ENCODE results near the gene BANF2.

Gene BANF2

GRCh38 chr20:17678886-17679285, 20.9 kb upstream of the BANF2 start:
- no peak for TF ChIP-seq ZFP3 (CRISPR knock-in tag; IDR thresholded peaks at IDR 0.05)
- no peak for ATAC-seq

DNA sequence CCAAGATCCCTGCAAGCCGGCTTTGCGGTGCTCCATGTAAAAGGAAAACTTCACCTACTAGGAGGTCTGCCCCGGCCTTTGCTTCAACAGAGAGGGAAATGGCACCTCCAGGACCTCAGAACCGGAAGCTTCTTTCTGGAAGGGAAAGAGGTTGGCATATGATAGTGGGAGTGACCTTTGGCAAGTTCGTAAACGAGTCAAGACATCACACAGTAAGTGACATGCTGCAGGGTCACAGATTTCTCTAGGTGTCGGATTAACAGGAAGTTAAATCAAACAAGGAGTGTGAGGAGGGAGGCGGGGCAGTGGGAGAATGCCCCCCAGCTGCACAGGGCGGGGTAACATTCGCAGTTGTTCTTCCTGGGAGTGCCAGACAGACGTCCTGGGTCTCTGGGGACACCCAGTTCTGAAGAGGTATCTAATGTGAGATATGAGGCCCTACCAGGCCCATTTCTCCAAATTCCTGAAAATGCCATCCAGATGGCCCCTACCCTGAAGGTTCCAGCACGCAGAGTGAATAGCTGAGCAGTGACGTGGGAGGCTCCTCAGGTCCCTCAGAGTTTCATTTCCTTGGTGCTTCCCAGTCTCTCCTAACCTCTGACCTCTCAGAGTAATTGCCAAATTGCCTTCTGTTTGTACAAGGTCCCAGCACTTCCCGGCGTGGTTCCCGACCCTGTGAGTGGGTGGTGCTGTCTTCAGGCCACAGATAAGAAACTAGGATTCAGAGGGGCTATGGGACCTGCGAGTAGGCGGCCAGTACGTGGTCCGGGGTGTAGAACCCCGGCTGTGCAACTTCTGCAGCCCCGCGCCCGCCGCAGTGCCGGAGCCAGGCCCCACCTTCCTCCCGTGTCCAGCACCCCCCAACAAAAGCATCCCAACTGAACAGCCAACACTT, 19.6 kb upstream of the BANF2 start:
- ATAC-seq, result no peak
- no peak for TF ChIP-seq TOX (CRISPR knock-in tag; IDR thresholded peaks at IDR 0.05; ENCODE audit: borderline replicate concordance)
- no peak for TF ChIP-seq ESRRG (CRISPR knock-in tag; IDR thresholded peaks at IDR 0.05)
- TF ChIP-seq ARNTL (CRISPR knock-in tag; IDR thresholded peaks at IDR 0.05; ENCODE audit: borderline replicate concordance, low read depth), result no peak
- no peak for TF ChIP-seq ZFP3 (CRISPR knock-in tag; IDR thresholded peaks at IDR 0.05)
- no peak for TF ChIP-seq ZNF8 (CRISPR knock-in tag; IDR thresholded peaks at IDR 0.05)
- no peak for TF ChIP-seq TSHZ2 (CRISPR knock-in tag; IDR thresholded peaks at IDR 0.05)
- TF ChIP-seq SNAI2 (CRISPR knock-in tag; IDR thresholded peaks at IDR 0.05), result no peak
- no peak for TF ChIP-seq ISL1 (CRISPR knock-in tag; IDR thresholded peaks at IDR 0.05)
- TF ChIP-seq, protein P1, sequence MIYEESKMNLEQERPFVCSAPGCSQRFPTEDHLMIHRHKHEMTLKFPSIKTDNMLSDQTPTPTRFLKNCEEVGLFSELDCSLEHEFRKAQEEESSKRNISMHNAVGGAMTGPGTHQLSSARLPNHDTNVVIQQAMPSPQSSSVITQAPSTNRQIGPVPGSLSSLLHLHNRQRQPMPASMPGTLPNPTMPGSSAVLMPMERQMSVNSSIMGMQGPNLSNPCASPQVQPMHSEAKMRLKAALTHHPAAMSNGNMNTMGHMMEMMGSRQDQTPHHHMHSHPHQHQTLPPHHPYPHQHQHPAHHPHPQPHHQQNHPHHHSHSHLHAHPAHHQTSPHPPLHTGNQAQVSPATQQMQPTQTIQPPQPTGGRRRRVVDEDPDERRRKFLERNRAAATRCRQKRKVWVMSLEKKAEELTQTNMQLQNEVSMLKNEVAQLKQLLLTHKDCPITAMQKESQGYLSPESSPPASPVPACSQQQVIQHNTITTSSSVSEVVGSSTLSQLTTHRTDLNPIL (CRISPR knock-in tag; IDR thresholded peaks at IDR 0.05; ENCODE audit: low read depth), result no peak
- no peak for TF ChIP-seq GLIS3 (CRISPR knock-in tag; IDR thresholded peaks at IDR 0.05)

- peak; percentile 41 for ATAC-seq
Measured at GRCh38 chr20:17680836-17681725, 18.7 kb upstream of the BANF2 start.

More at GRCh38 chr20:17680836-17681725, 18.7 kb upstream of the BANF2 start:
- no peak for TF ChIP-seq BACH2 (CRISPR knock-in tag; IDR thresholded peaks at IDR 0.05; ENCODE audit: borderline replicate concordance)
- no peak for TF ChIP-seq TSHZ2 (CRISPR knock-in tag; IDR thresholded peaks at IDR 0.05)
- TF ChIP-seq ARNTL (CRISPR knock-in tag; IDR thresholded peaks at IDR 0.05; ENCODE audit: borderline replicate concordance, low read depth), result no peak
- no peak for TF ChIP-seq ESRRG (CRISPR knock-in tag; IDR thresholded peaks at IDR 0.05)
- TF ChIP-seq, protein P2, sequence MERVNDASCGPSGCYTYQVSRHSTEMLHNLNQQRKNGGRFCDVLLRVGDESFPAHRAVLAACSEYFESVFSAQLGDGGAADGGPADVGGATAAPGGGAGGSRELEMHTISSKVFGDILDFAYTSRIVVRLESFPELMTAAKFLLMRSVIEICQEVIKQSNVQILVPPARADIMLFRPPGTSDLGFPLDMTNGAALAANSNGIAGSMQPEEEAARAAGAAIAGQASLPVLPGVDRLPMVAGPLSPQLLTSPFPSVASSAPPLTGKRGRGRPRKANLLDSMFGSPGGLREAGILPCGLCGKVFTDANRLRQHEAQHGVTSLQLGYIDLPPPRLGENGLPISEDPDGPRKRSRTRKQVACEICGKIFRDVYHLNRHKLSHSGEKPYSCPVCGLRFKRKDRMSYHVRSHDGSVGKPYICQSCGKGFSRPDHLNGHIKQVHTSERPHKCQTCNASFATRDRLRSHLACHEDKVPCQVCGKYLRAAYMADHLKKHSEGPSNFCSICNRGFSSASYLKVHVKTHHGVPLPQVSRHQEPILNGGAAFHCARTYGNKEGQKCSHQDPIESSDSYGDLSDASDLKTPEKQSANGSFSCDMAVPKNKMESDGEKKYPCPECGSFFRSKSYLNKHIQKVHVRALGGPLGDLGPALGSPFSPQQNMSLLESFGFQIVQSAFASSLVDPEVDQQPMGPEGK (CRISPR knock-in tag; IDR thresholded peaks at IDR 0.05; ENCODE audit: borderline replicate concordance), result no peak
- TF ChIP-seq PPARA (CRISPR knock-in tag; IDR thresholded peaks at IDR 0.05; ENCODE audit: borderline replicate concordance), result no peak
- TF ChIP-seq RARB (CRISPR knock-in tag; IDR thresholded peaks at IDR 0.05), result no peak
- no peak for TF ChIP-seq TOX (CRISPR knock-in tag; IDR thresholded peaks at IDR 0.05; ENCODE audit: borderline replicate concordance)
- TF ChIP-seq CSDC2 (CRISPR knock-in tag; IDR thresholded peaks at IDR 0.05), result no peak
- no peak for TF ChIP-seq ZC3H10 (CRISPR knock-in tag; IDR thresholded peaks at IDR 0.05)
- TF ChIP-seq TCF4 (CRISPR knock-in tag; IDR thresholded peaks at IDR 0.05; ENCODE audit: borderline replicate concordance), result no peak
- no peak for TF ChIP-seq GLIS3 (CRISPR knock-in tag; IDR thresholded peaks at IDR 0.05)
- no peak for TF ChIP-seq ZNF8 (CRISPR knock-in tag; IDR thresholded peaks at IDR 0.05)
- no peak for TF ChIP-seq OSR1 (CRISPR knock-in tag; IDR thresholded peaks at IDR 0.05)
